Gastroesophageal sphincter (tissue), 4 donors: ENCODE data around the gene AGL. TPM values are rescaled to one million over a fixed set of nuclear protein-coding genes. Genes with fewer than 3 reads are reported as not detected.
A peak's percentile ranks its signal among the peaks of the same experiment; 100 is the strongest.
"Not testable (repeated sequence)": the region's sequence is repeated elsewhere in the genome, so short reads cannot be mapped to it uniquely, and the experiment has no call there.

Source experiments
- ATAC-seq: fragments of 150-250 bp; one replicate; pipeline ENCODE4 v1.9.1; 2016; ENCODE audit warnings: mild to moderate bottlenecking, moderate library complexity
- H3K27ac ChIP-seq, 4 donors: fragments of 200-600 bp; sonication (generic) in 3 of 4; 1 replicate in 3 of 4; 2 replicates in 1 of 4; pipeline ENCODE4 v1.5.1; 2016 to 2019
- H3K27me3 ChIP-seq: fragments of 200-600 bp; sonication (generic); one replicate; pipeline ENCODE4 v1.5.1; 2019
- H3K36me3 ChIP-seq, 2 donors: fragments of 200-600 bp; sonication (generic); one replicate each; pipeline ENCODE4 v1.5.1; 2019; ENCODE audit warnings: control low read depth in 1 of 2
- H3K4me1 ChIP-seq, 3 donors: fragments of 200-600 bp; sonication (generic); 1 replicate in 2 of 3; 2 replicates in 1 of 3; pipeline ENCODE4 v1.5.1; 2016 to 2019; ENCODE audit warnings: control low read depth in 2 of 3
- H3K4me3 ChIP-seq, 2 donors: fragments of 200-600 bp; sonication (generic); one replicate each; pipeline ENCODE4 v1.5.1; 2019; ENCODE audit warnings: mild to moderate bottlenecking in 1 of 2, moderate library complexity in 1 of 2
- H3K9me3 ChIP-seq, 3 donors: fragments of 200-600 bp; sonication (generic); one replicate each; pipeline ENCODE4 v1.5.1; 2017 to 2019; ENCODE audit warnings: control low read depth in 2 of 3
- EP300 ChIP-seq: sonication (generic); formaldehyde crosslinking; IDR thresholded peaks from one replicate; pipeline ENCODE4 v1.6.1; 2017; ENCODE audit warnings: antibody characterized with exemption, mild to moderate bottlenecking
- POLR2A ChIP-seq, 2 donors: fragments of 450-650 bp; IDR thresholded peaks; one replicate each; pipeline ENCODE4 v1.6.1; 2017; ENCODE audit warnings: antibody characterized with exemption in 2 of 2, mild to moderate bottlenecking in 2 of 2, moderate library complexity in 1 of 2
- POLR2AphosphoS5 ChIP-seq: sonication (generic); formaldehyde crosslinking; IDR thresholded peaks from one replicate; pipeline ENCODE4 v1.6.1; 2017; ENCODE audit warnings: antibody characterized with exemption
- WGBS, 2 donors: methylation state at CpG; one replicate each; pipeline ENCODE4 v1.1.5; 2018; ENCODE audit warnings: low coverage in 1 of 2; 5-methylcytosine and 5-hydroxymethylcytosine counted together
- total RNA-seq, 4 donors: library from RNA; depleted of rRNA; stranded (reverse); fragments of >200 nt; gene quantifications; one replicate each; pipeline ENCODE4 v1.1.0, GENCODE V29; 2016
- TF ChIP-seq, protein P1 (sequence below), 4 experiments: fragments of 200-600 bp in 2 of 4; fragments of 450-650 bp in 2 of 4; sonication (generic) in 1 of 4; IDR thresholded peaks; one replicate each; pipeline ENCODE4 v1.5.1; 2017 to 2019; ENCODE audit warnings: antibody characterized with exemption in 4 of 4, mild to moderate bottlenecking in 2 of 4, moderate library complexity in 2 of 4

AGL gene
- total RNA-seq, 4 donors from 2014 or later: 62.9 to 131 (median 119) TPM

DNA sequence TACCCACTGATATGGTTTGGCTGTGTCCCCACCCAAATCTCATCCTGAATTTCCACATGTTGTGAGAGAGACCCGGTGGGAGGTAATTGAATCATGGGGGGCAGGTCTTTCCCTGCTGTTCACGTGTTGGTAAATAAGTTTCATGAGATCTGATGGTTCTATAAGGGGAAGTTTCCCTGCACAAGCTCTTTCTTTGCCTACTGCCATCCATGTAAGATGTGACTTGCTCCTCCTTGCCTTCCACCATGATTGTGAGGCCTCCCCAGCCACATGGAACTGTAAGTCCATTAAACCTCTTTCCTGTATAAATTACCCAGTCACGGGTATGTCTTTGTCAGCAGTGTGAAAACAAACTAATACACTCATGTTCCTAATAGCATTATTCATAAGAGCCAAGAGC, 9.8 kb upstream of the AGL start:
- not testable (repeated sequence) for H3K9me3 ChIP-seq, H3K36me3 ChIP-seq, H3K27me3 ChIP-seq, H3K27ac ChIP-seq, H3K4me3 ChIP-seq, ATAC-seq
- H3K4me1 ChIP-seq: peaks cover 0 to 18% (median 3%) of the 10 kb centered on the region in 3 donors
- WGBS, 2 donors: 95 to 100% methylated on average over 1 to 3 of the region's 3 CpGs

DNA sequence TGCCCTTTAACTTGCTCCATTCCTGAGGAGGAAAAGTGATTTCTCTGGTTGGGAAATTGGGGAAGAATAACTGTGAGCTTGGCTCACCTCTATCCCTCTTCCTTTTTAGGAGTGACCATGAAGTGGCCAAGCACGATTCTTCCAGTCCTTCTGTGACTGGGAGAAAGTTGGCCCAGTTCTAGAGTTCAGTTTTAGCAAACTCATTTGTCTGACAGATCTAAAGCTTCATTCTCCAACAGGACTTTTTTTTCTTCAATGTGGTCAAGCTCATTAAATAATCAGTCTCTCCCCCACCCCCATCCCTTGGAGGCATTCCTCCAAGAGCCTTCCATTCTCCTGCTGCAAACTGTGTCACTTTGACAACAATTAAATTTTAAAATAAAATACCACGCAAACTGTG, 6.4 kb upstream of the AGL start:
- TF ChIP-seq, protein P1, sequence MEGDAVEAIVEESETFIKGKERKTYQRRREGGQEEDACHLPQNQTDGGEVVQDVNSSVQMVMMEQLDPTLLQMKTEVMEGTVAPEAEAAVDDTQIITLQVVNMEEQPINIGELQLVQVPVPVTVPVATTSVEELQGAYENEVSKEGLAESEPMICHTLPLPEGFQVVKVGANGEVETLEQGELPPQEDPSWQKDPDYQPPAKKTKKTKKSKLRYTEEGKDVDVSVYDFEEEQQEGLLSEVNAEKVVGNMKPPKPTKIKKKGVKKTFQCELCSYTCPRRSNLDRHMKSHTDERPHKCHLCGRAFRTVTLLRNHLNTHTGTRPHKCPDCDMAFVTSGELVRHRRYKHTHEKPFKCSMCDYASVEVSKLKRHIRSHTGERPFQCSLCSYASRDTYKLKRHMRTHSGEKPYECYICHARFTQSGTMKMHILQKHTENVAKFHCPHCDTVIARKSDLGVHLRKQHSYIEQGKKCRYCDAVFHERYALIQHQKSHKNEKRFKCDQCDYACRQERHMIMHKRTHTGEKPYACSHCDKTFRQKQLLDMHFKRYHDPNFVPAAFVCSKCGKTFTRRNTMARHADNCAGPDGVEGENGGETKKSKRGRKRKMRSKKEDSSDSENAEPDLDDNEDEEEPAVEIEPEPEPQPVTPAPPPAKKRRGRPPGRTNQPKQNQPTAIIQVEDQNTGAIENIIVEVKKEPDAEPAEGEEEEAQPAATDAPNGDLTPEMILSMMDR (IDR thresholded peaks at IDR 0.05): no peak
- peak; percentile 38 for TF ChIP-seq POLR2AphosphoS5
- peak; percentile 89 for ATAC-seq
- 33% methylated on average over 2 of the region's 2 CpGs for WGBS, 2 donors
- peak overlapping the region; percentile 53 to 76 (median 71) for H3K27ac ChIP-seq
- no peak overlapping the region for H3K4me3 ChIP-seq
- no peaks in the 10 kb centered on the region for H3K9me3 ChIP-seq
- peaks cover 0 to 19% (median 3%) of the 10 kb centered on the region in 3 donors for H3K4me1 ChIP-seq
- no peaks in the 10 kb centered on the region for H3K27me3 ChIP-seq
- no peaks in the 10 kb centered on the region for H3K36me3 ChIP-seq

DNA sequence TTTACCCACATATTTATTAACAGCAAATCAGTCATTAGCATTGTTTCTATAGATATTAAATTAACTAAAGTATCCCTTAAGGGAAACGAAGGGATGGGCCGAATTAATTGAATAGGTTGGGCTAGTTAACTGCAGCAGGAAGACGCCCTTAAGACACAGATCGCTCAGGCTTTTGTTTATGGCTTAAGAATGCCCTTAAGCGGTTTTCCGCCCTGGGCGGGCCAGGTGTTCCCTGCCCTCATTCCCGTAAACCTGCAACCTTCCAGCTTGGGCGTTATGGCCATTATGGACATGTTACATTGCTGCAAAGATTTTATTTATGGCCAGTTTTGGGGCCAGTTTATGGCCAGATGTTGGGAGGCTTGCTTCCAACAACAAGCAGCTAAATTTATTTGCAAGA, 5.0 kb upstream of the AGL start:
- not testable (repeated sequence) for H3K27ac ChIP-seq, ATAC-seq, H3K4me3 ChIP-seq, H3K27me3 ChIP-seq, H3K9me3 ChIP-seq, H3K36me3 ChIP-seq
- 82 to 87% methylated on average over 9 of the region's 9 CpGs for WGBS, 2 donors
- H3K4me1 ChIP-seq: peaks cover 3 to 29% (median 8%) of the 10 kb centered on the region in 3 donors

DNA sequence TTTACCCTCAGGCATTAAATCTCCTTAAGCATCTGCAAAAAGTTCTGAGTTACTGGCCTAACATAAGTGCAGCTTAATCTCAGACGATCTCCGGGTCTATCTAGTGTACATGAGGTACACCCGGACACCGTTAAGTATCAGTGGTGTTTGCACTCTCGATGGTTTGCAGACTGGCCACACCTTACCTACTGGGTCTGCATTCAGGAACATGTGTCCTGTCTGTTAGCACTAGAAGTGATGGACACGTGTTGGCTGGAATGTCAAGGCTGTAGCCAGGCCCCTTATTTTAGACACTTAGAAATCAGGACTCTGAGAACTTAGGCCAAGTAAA, 783 bp upstream of the AGL start:
- Histone ChIP-seq H3K27ac (peak overlapping the region; percentile 88 to 95 (median 94)), H3K27me3 (no peaks in the 10 kb centered on the region), H3K36me3 (peaks cover 0 to 10% of the 10 kb centered on the region in 2 donors), H3K9me3 (no peaks in the 10 kb centered on the region), H3K4me1 (peaks cover 7 to 41% (median 11%) of the 10 kb centered on the region in 3 donors), H3K4me3 (peak overlapping the region; percentile 72 to 83)
- TF ChIP-seq POLR2AphosphoS5: no peak
- TF ChIP-seq, protein P1 (IDR thresholded peaks at IDR 0.05): no peak
- TF ChIP-seq EP300: no peak
- TF ChIP-seq POLR2A (IDR thresholded peaks at IDR 0.05): no peak
- ATAC-seq: no peak
- WGBS, 2 donors: 46 to 53% methylated on average over 3 to 6 of the region's 6 CpGs

DNA sequence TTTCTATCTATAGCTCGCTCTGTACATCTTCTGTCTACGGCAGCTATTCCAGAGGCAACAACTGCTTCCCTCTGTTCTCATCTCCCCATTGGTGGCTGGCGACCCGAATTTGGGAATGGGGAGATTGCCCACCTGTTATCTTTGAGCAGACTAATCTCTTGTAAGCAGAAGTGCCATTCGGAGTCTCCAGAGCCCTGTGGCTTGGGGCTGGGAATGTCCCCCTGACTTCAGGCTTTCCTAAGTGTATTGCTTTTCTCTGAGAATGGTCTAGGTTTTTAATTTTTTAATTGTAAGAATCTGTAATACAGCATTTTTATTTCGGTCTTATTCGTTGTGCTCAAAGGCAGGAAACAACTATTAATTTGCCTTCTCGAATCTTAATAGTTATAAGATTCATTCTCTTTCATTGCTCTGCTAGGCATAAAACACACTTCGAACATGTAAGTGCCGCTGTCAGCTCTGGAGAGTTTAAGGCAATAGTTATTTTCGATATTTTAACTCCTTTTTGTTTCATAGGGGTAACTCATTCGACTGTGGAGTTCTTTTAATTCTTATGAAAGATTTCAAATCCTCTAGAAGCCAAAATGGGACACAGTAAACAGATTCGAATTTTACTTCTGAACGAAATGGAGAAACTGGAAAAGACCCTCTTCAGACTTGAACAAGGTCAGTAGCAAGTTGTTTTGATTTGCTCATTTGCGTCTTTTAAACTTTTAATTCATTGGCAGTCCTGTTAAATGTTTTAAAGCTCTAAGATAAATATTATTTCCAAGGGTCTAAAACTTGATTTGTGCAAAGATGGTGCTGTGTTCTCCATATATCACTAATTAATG, 514 bp downstream of the AGL start:
- ATAC-seq: peak; percentile 14
- WGBS, 2 donors: 1 to 3% methylated on average over 9 to 15 of the region's 15 CpGs
- TF ChIP-seq, protein P1 (IDR thresholded peaks at IDR 0.05): no peak
- no peak for TF ChIP-seq POLR2AphosphoS5
- TF ChIP-seq POLR2A (IDR thresholded peaks at IDR 0.05): no peak
- TF ChIP-seq EP300: no peak
- H3K27ac ChIP-seq: peak overlapping the region; percentile 88 to 95 (median 94)
- H3K9me3 ChIP-seq: no peaks in the 10 kb centered on the region
- H3K4me1 ChIP-seq: peaks cover 7 to 48% (median 11%) of the 10 kb centered on the region in 3 donors
- H3K27me3 ChIP-seq: no peaks in the 10 kb centered on the region
- peak overlapping the region; percentile 72 to 83 for H3K4me3 ChIP-seq
- peaks cover 0 to 18% of the 10 kb centered on the region in 2 donors for H3K36me3 ChIP-seq

DNA sequence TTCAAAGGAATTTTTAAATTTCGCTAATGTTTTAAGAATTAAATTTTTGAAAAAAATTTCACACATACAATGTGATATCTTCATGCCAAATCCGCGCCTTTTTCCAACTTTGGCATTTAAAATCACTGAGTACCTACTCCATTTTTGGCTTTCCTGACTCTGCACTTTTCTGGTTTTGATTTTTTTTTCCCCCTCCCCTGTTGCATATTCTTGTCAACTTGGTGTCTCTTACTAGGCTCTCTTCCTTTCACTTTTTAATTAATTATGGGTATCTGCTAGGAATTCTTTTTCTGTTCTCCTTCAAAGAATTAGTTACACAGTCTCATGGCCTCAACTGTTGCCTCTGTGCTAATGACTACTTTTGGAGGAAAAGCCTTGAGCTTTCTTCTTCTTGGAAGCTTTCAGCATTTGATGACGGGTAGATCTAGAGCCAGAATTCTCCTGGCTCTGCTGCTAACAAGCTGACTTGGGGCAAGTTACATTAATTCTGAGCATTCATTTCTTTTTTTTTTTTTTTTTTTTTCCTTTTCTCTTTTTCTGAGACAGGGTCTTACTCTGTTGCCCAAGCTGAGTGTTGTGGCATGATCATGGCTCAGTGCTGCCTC, 1.8 kb downstream of the AGL start:
- no peaks in the 10 kb centered on the region for H3K27me3 ChIP-seq
- peaks cover 7 to 60% (median 11%) of the 10 kb centered on the region in 3 donors for H3K4me1 ChIP-seq
- H3K36me3 ChIP-seq: peaks cover 0 to 24% of the 10 kb centered on the region in 2 donors
- 53 to 73% methylated on average over 4 of the region's 4 CpGs for WGBS, 2 donors
- H3K9me3 ChIP-seq: no peaks in the 10 kb centered on the region
- ATAC-seq: no peak
- TF ChIP-seq, protein P1 (IDR thresholded peaks at IDR 0.05): no peak
- TF ChIP-seq POLR2A (IDR thresholded peaks at IDR 0.05) (no peak), EP300 (no peak), POLR2AphosphoS5 (no peak)
- H3K4me3 ChIP-seq: peak overlapping the region; percentile 72 to 83
- peak overlapping the region in 3 of 4 donors; percentile 54 to 95 (median 93) for H3K27ac ChIP-seq
